ENCODE results near the gene AP5B1.

AP5B1 gene

GRCh38 chr11:65781962-65782815, 1.4 kb upstream of the AP5B1 start:
- TF ChIP-seq, protein P1, sequence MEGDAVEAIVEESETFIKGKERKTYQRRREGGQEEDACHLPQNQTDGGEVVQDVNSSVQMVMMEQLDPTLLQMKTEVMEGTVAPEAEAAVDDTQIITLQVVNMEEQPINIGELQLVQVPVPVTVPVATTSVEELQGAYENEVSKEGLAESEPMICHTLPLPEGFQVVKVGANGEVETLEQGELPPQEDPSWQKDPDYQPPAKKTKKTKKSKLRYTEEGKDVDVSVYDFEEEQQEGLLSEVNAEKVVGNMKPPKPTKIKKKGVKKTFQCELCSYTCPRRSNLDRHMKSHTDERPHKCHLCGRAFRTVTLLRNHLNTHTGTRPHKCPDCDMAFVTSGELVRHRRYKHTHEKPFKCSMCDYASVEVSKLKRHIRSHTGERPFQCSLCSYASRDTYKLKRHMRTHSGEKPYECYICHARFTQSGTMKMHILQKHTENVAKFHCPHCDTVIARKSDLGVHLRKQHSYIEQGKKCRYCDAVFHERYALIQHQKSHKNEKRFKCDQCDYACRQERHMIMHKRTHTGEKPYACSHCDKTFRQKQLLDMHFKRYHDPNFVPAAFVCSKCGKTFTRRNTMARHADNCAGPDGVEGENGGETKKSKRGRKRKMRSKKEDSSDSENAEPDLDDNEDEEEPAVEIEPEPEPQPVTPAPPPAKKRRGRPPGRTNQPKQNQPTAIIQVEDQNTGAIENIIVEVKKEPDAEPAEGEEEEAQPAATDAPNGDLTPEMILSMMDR (IDR thresholded peaks at IDR 0.05; ENCODE audit: insufficient read depth, low read depth, low read length, missing control alignments) = no peak
- no peak for DNase-seq (ENCODE audit: low read depth)
- H3K4me3 ChIP-seq (ENCODE audit: low read length) = no peak overlapping the region

GRCh38 chr11:65781152-65781961, 581 bp upstream of the AP5B1 start:
- TF ChIP-seq, protein P1 (IDR thresholded peaks at IDR 0.05; ENCODE audit: insufficient read depth, low read depth, low read length, missing control alignments) = no peak
- no peak for DNase-seq (ENCODE audit: low read depth)
- H3K4me3 ChIP-seq (ENCODE audit: low read length) = peak overlapping the region; percentile 18

- peak; percentile 81 for DNase-seq (ENCODE audit: low read depth)
- TF ChIP-seq, protein P1 (IDR thresholded peaks at IDR 0.05; ENCODE audit: insufficient read depth, low read depth, low read length, missing control alignments) = peak; percentile 64
- peak overlapping the region; percentile 87 for H3K4me3 ChIP-seq (ENCODE audit: low read length)
Observed at GRCh38 chr11:65779919-65780769, 632 bp downstream of the AP5B1 start.

GRCh38 chr11:65779669-65779918, 1.2 kb downstream of the AP5B1 start:
- peak overlapping the region; percentile 87 for H3K4me3 ChIP-seq (ENCODE audit: low read length)
- DNase-seq (ENCODE audit: low read depth) = no peak
- TF ChIP-seq, protein P1 (IDR thresholded peaks at IDR 0.05; ENCODE audit: insufficient read depth, low read depth, low read length, missing control alignments) = no peak

GRCh38 chr11:65778901-65779668, 1.7 kb downstream of the AP5B1 start:
- TF ChIP-seq, protein P1 (IDR thresholded peaks at IDR 0.05; ENCODE audit: insufficient read depth, low read depth, low read length, missing control alignments) = no peak
- no peak for DNase-seq (ENCODE audit: low read depth)
- H3K4me3 ChIP-seq (ENCODE audit: low read length) = peak overlapping the region; percentile 87

DNA sequence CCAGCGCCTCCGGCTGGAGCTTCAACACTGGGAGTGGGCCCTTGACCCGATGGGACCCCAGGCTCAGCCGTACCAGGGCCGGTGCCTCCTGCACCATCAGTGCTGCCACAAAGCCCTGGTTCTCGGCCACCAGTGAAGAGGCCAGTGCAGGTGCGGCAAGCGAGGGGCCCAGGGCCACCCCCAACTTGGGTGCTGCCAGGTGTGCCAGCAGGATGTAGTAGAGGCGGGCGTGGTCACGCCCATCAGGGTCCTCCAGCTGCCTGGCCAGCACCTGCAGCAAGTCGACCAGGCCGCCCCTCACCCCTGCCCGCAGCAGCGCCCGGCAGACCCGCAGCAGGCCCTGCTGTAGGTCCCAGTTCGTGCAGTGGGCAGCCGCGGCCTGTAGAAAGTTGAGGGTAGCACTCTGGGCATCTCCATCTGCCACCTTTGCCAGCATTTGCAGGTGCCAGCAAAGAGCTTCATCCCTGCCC, 2.3 kb downstream of the AP5B1 start:
- TF ChIP-seq, protein P1 (IDR thresholded peaks at IDR 0.05; ENCODE audit: insufficient read depth, low read depth, low read length, missing control alignments) = no peak
- no peak for DNase-seq (ENCODE audit: low read depth)
- H3K4me3 ChIP-seq (ENCODE audit: low read length) = no peak overlapping the region

All from epithelial cell of esophagus (primary cell).